Astrocyte (in vitro differentiated cells and primary cell): ENCODE data around the gene TCF3.

Source experiments
- CTCF ChIP-seq: IDR thresholded peaks from 2 replicates; pipeline ENCODE4 v1.5.1; 2011; ENCODE audit warnings: low read depth, mild to moderate bottlenecking, inconsistent platforms, low read length, moderate library complexity; ENCODE audit not compliant: insufficient read depth
- EZH2 ChIP-seq: IDR thresholded peaks from 2 replicates; pipeline ENCODE4 v1.6.1; 2012; ENCODE audit warnings: mild to moderate bottlenecking, low read length, inconsistent platforms; ENCODE audit not compliant: insufficient read depth

GRCh38 chr19:1612114-1613086, 40.0 kb downstream of the TCF3 start:
- TF ChIP-seq EZH2 (no peak), CTCF (no peak)
